ENCODE results near the gene ISM2.

ISM2 gene

GRCh38 chr14:77507762-77508161 is 9.1 kb upstream of the ISM2 start:
- Histone ChIP-seq H3K9me3 (ENCODE audit: control insufficient read depth, insufficient read depth, low read length) (no peaks in the 10 kb centered on the region), H3K4me1 (ENCODE audit: control insufficient read depth, insufficient read depth, low read length) (no peaks in the 10 kb centered on the region), H3K9ac (ENCODE audit: low read depth, low read length) (no peak overlapping the region), H3K27me3 (ENCODE audit: control insufficient read depth, insufficient read depth, low read length) (no peaks in the 10 kb centered on the region), H3K36me3 (ENCODE audit: control insufficient read depth, insufficient read depth, low read length) (peaks cover 25% of the 10 kb centered on the region), H3K27ac (ENCODE audit: low read depth, low read length) (peak overlapping the region; percentile 38), H3K4me3 (ENCODE audit: low read depth, low read length) (no peak overlapping the region)

GRCh38 chr14:77505031-77505430 is 6.4 kb upstream of the ISM2 start:
- H3K27me3 ChIP-seq (ENCODE audit: control insufficient read depth, insufficient read depth, low read length), result peaks cover 10% of the 10 kb centered on the region
- no peaks in the 10 kb centered on the region for H3K4me1 ChIP-seq (ENCODE audit: control insufficient read depth, insufficient read depth, low read length)
- H3K9ac ChIP-seq (ENCODE audit: low read depth, low read length), result no peak overlapping the region
- H3K27ac ChIP-seq (ENCODE audit: low read depth, low read length), result no peak overlapping the region
- no peaks in the 10 kb centered on the region for H3K9me3 ChIP-seq (ENCODE audit: control insufficient read depth, insufficient read depth, low read length)
- peaks cover 9% of the 10 kb centered on the region; the same call in 1 of the 2 replicates for H3K36me3 ChIP-seq (ENCODE audit: control insufficient read depth, insufficient read depth, low read length)
- no peak overlapping the region for H3K4me3 ChIP-seq (ENCODE audit: low read depth, low read length)

- H3K36me3 ChIP-seq (ENCODE audit: control insufficient read depth, insufficient read depth, low read length), result peaks cover 2% of the 10 kb centered on the region; the same call in 1 of the 2 replicates
- H3K4me3 ChIP-seq (ENCODE audit: low read depth, low read length), result no peak overlapping the region
- no peak overlapping the region for H3K27ac ChIP-seq (ENCODE audit: low read depth, low read length)
- peaks cover 29% of the 10 kb centered on the region for H3K27me3 ChIP-seq (ENCODE audit: control insufficient read depth, insufficient read depth, low read length)
- H3K9ac ChIP-seq (ENCODE audit: low read depth, low read length), result no peak overlapping the region
- no peaks in the 10 kb centered on the region for H3K4me1 ChIP-seq (ENCODE audit: control insufficient read depth, insufficient read depth, low read length)
- H3K9me3 ChIP-seq (ENCODE audit: control insufficient read depth, insufficient read depth, low read length), result no peaks in the 10 kb centered on the region
Measured at GRCh38 chr14:77503138-77503537, 4.5 kb upstream of the ISM2 start.

- Histone ChIP-seq H3K9ac (ENCODE audit: low read depth, low read length) (no peak overlapping the region), H3K4me3 (ENCODE audit: low read depth, low read length) (no peak overlapping the region), H3K9me3 (ENCODE audit: control insufficient read depth, insufficient read depth, low read length) (no peaks in the 10 kb centered on the region)
Measured at GRCh38 chr14:77502109-77502782, 3.6 kb upstream of the ISM2 start.

GRCh38 chr14:77498984-77499527 is 440 bp upstream of the ISM2 start:
- Histone ChIP-seq H3K4me1 (ENCODE audit: control insufficient read depth, insufficient read depth, low read length) (no peaks in the 10 kb centered on the region), H3K27me3 (ENCODE audit: control insufficient read depth, insufficient read depth, low read length) (peaks cover 44% of the 10 kb centered on the region), H3K27ac (ENCODE audit: low read depth, low read length) (no peak overlapping the region), H3K9ac (ENCODE audit: low read depth, low read length) (no peak overlapping the region), H3K4me3 (ENCODE audit: low read depth, low read length) (peak overlapping the region; percentile 71), H3K9me3 (ENCODE audit: control insufficient read depth, insufficient read depth, low read length) (no peaks in the 10 kb centered on the region), H3K36me3 (ENCODE audit: control insufficient read depth, insufficient read depth, low read length) (no peaks in the 10 kb centered on the region)

More at GRCh38 chr14:77502109-77502782, 3.6 kb upstream of the ISM2 start:
- Histone ChIP-seq H3K27me3 (ENCODE audit: control insufficient read depth, insufficient read depth, low read length) (peaks cover 37% of the 10 kb centered on the region), H3K36me3 (ENCODE audit: control insufficient read depth, insufficient read depth, low read length) (no peaks in the 10 kb centered on the region; the same call in 1 of the 2 replicates), H3K27ac (ENCODE audit: low read depth, low read length) (no peak overlapping the region), H3K4me1 (ENCODE audit: control insufficient read depth, insufficient read depth, low read length) (no peaks in the 10 kb centered on the region)

- H3K36me3 ChIP-seq (ENCODE audit: control insufficient read depth, insufficient read depth, low read length), result no peaks in the 10 kb centered on the region
- no peaks in the 10 kb centered on the region for H3K4me1 ChIP-seq (ENCODE audit: control insufficient read depth, insufficient read depth, low read length)
- no peaks in the 10 kb centered on the region for H3K9me3 ChIP-seq (ENCODE audit: control insufficient read depth, insufficient read depth, low read length)
- peaks cover 37% of the 10 kb centered on the region for H3K27me3 ChIP-seq (ENCODE audit: control insufficient read depth, insufficient read depth, low read length)
- no peak overlapping the region for H3K9ac ChIP-seq (ENCODE audit: low read depth, low read length)
- H3K4me3 ChIP-seq (ENCODE audit: low read depth, low read length), result no peak overlapping the region
- H3K27ac ChIP-seq (ENCODE audit: low read depth, low read length), result no peak overlapping the region
Measured at GRCh38 chr14:77495334-77495733, 3.3 kb downstream of the ISM2 start.

GRCh38 chr14:77491056-77491455 is 7.6 kb downstream of the ISM2 start:
- Histone ChIP-seq H3K27ac (ENCODE audit: low read depth, low read length) (no peak overlapping the region), H3K36me3 (ENCODE audit: control insufficient read depth, insufficient read depth, low read length) (no peaks in the 10 kb centered on the region), H3K9me3 (ENCODE audit: control insufficient read depth, insufficient read depth, low read length) (no peaks in the 10 kb centered on the region), H3K9ac (ENCODE audit: low read depth, low read length) (no peak overlapping the region), H3K4me1 (ENCODE audit: control insufficient read depth, insufficient read depth, low read length) (no peaks in the 10 kb centered on the region), H3K4me3 (ENCODE audit: low read depth, low read length) (no peak overlapping the region), H3K27me3 (ENCODE audit: control insufficient read depth, insufficient read depth, low read length) (no peaks in the 10 kb centered on the region)

- no peaks in the 10 kb centered on the region for H3K9me3 ChIP-seq (ENCODE audit: control insufficient read depth, insufficient read depth, low read length)
- no peaks in the 10 kb centered on the region for H3K4me1 ChIP-seq (ENCODE audit: control insufficient read depth, insufficient read depth, low read length)
- no peaks in the 10 kb centered on the region for H3K27me3 ChIP-seq (ENCODE audit: control insufficient read depth, insufficient read depth, low read length)
- H3K36me3 ChIP-seq (ENCODE audit: control insufficient read depth, insufficient read depth, low read length), result no peaks in the 10 kb centered on the region
- no peak overlapping the region for H3K27ac ChIP-seq (ENCODE audit: low read depth, low read length)
- H3K9ac ChIP-seq (ENCODE audit: low read depth, low read length), result no peak overlapping the region
- no peak overlapping the region for H3K4me3 ChIP-seq (ENCODE audit: low read depth, low read length)
Measured at GRCh38 chr14:77490347-77490986, 8.1 kb downstream of the ISM2 start.

- Histone ChIP-seq H3K27me3 (ENCODE audit: control insufficient read depth, insufficient read depth, low read length) (no peaks in the 10 kb centered on the region), H3K4me3 (ENCODE audit: low read depth, low read length) (no peak overlapping the region), H3K4me1 (ENCODE audit: control insufficient read depth, insufficient read depth, low read length) (no peaks in the 10 kb centered on the region), H3K36me3 (ENCODE audit: control insufficient read depth, insufficient read depth, low read length) (no peaks in the 10 kb centered on the region), H3K27ac (ENCODE audit: low read depth, low read length) (no peak overlapping the region), H3K9ac (ENCODE audit: low read depth, low read length) (no peak overlapping the region), H3K9me3 (ENCODE audit: control insufficient read depth, insufficient read depth, low read length) (no peaks in the 10 kb centered on the region)
Measured at GRCh38 chr14:77489041-77489440, 9.6 kb downstream of the ISM2 start.

GRCh38 chr14:77488558-77488957 is 10.1 kb downstream of the ISM2 start:
- H3K9ac ChIP-seq (ENCODE audit: low read depth, low read length), result no peak overlapping the region
- no peak overlapping the region for H3K4me3 ChIP-seq (ENCODE audit: low read depth, low read length)
- no peaks in the 10 kb centered on the region for H3K9me3 ChIP-seq (ENCODE audit: control insufficient read depth, insufficient read depth, low read length)
- no peaks in the 10 kb centered on the region for H3K4me1 ChIP-seq (ENCODE audit: control insufficient read depth, insufficient read depth, low read length)
- no peaks in the 10 kb centered on the region for H3K27me3 ChIP-seq (ENCODE audit: control insufficient read depth, insufficient read depth, low read length)
- no peaks in the 10 kb centered on the region for H3K36me3 ChIP-seq (ENCODE audit: control insufficient read depth, insufficient read depth, low read length)
- no peak overlapping the region for H3K27ac ChIP-seq (ENCODE audit: low read depth, low read length)

GRCh38 chr14:77485901-77486678 is 12.5 kb downstream of the ISM2 start:
- Histone ChIP-seq H3K9ac (ENCODE audit: low read depth, low read length) (no peak overlapping the region), H3K36me3 (ENCODE audit: control insufficient read depth, insufficient read depth, low read length) (no peaks in the 10 kb centered on the region), H3K27ac (ENCODE audit: low read depth, low read length) (no peak overlapping the region)

More at GRCh38 chr14:77485901-77486678, 12.5 kb downstream of the ISM2 start:
- H3K27me3 ChIP-seq (ENCODE audit: control insufficient read depth, insufficient read depth, low read length), result no peaks in the 10 kb centered on the region
- no peaks in the 10 kb centered on the region for H3K4me1 ChIP-seq (ENCODE audit: control insufficient read depth, insufficient read depth, low read length)
- H3K4me3 ChIP-seq (ENCODE audit: low read depth, low read length), result no peak overlapping the region
- H3K9me3 ChIP-seq (ENCODE audit: control insufficient read depth, insufficient read depth, low read length), result no peaks in the 10 kb centered on the region

All from HUES48 (cell line).